Psoas muscle (tissue), 8 donors: ENCODE measurements around the gene EIF4G2. TPM values are rescaled to one million over a fixed set of nuclear protein-coding genes. Genes with fewer than 3 reads are reported as not detected.

Experiments
- ATAC-seq, 4 donors: fragments of 200-7000 bp; cut with Tn5 transposase; one replicate each; pipeline ENCODE4 v1.9.1; 2020; ENCODE audit warnings: moderate library complexity in 3 of 4, mild to moderate bottlenecking in 2 of 4
- DNase-seq, 2 donors: peaks; one replicate each; pipeline ENCODE4 v3.0.0-alpha.2; 2020
- H3K27ac ChIP-seq: fragments of 200-600 bp; one replicate; pipeline ENCODE4 v1.8.0; 2022
- H3K27me3 ChIP-seq, 3 donors: fragments of 200-600 bp in 1 of 3; one replicate each; pipeline versions ENCODE4 v1.6.1 to v1.8.0; 2013 to 2022; ENCODE audit warnings: low read length in 2 of 3, mild to moderate bottlenecking in 2 of 3, moderate library complexity in 1 of 3; ENCODE audit not compliant: insufficient read depth in 3 of 3
- H3K36me3 ChIP-seq, 2 donors: fragments of 200-600 bp in 1 of 2; one replicate each; pipeline versions ENCODE4 v1.6.1 to v1.8.0; 2013 to 2022; ENCODE audit warnings: low read depth in 1 of 2, mild to moderate bottlenecking in 1 of 2, moderate library complexity in 1 of 2; ENCODE audit not compliant: insufficient read depth in 1 of 2
- H3K4me1 ChIP-seq: fragments of 200-600 bp; one replicate; pipeline ENCODE4 v1.8.0; 2022
- H3K4me3 ChIP-seq: fragments of 200-600 bp; one replicate; pipeline ENCODE4 v1.8.0; 2022; ENCODE audit warnings: mild to moderate bottlenecking
- H3K9me3 ChIP-seq: fragments of 200-600 bp; one replicate; pipeline ENCODE4 v1.8.0; 2022
- CTCF ChIP-seq: fragments of 200-600 bp; IDR thresholded peaks from one replicate; pipeline ENCODE4 v1.8.0; 2022; ENCODE audit warnings: antibody characterized with exemption
- WGBS, 3 donors: extraction: QIAGEN DNeasy Blood & Tissue Kit; methylation state at CpG; one replicate each; pipeline versions ENCODE4 v1.1.6 to v1.1.7; 2013; 5-methylcytosine and 5-hydroxymethylcytosine counted together
- intact Hi-C, 2 donors: fragments of 100-400 bp; cut with DNase I; formaldehyde crosslinking; loops; one replicate each; pipeline versions ENCODE4 v1.11.0 to v1.14.2; 2022
- polyA plus RNA-seq, 3 donors: library from polyadenylated mRNA; stranded (reverse); fragments of 200-250 nt; gene quantifications; one replicate each; pipeline ENCODE4 v1.2.3, GENCODE V29; 2013
- total RNA-seq, 4 donors: library from RNA; stranded (reverse); fragmentation: NEBNext Ultra II Directional in 2 of 4; extraction: Animal tissue kit (Norgen Biotek cat#: 25700) in 2 of 4; gene quantifications; one replicate each; pipeline versions ENCODE4 v1.2.1 to v1.2.4, GENCODE V29; 2021 to 2023
- donor health status: healthy with polysubstance abuse.
- donor health status: DM: no; HTN: no; CAD: no; lungs with moderate emphysema.
- donor health status: Bipolar disorder and iron deficiency.
- donor health status: healthy.
- donor health status: DM: yes; HTN: yes; CAD: no.
- donor health status: DM: no; HTN: no; CAD: no.
- donor health status: DM: no; HTN: no; CAD: no.
- donor health status: DM: yes; HTN: yes; CAD: no.

Gene EIF4G2
- total and polyA plus RNA-seq, 7 donors = 308 to 809 (median 670) TPM

GRCh38 chr11:10771457-10771856, 37.3 kb downstream of the EIF4G2 start:
- peak; percentile 82 to 93 (median 92) for ATAC-seq
- Histone ChIP-seq H3K36me3 (peaks cover 0 to 21% of the 10 kb centered on the region in 2 donors), H3K27me3 (no peaks in the 10 kb centered on the region), H3K9me3 (no peaks in the 10 kb centered on the region), H3K4me3 (peak overlapping the region; percentile 8), H3K27ac (peak overlapping the region; percentile 76), H3K4me1 (peaks cover 15% of the 10 kb centered on the region)
- TF ChIP-seq CTCF = no peak
- DNase-seq = no peak
- WGBS, 3 donors = 33 to 51% (median 38%) methylated on average over 1 of the region's 1 CpG
- intact Hi-C loops = no loop called here

GRCh38 chr11:10770626-10771254, 38.0 kb downstream of the EIF4G2 start:
- Histone ChIP-seq H3K9me3 (no peaks in the 10 kb centered on the region), H3K27me3 (no peaks in the 10 kb centered on the region), H3K4me3 (no peak overlapping the region), H3K36me3 (peaks cover 0 to 19% of the 10 kb centered on the region in 2 donors), H3K27ac (peak overlapping the region; percentile 76), H3K4me1 (peaks cover 15% of the 10 kb centered on the region)
- ATAC-seq (peak; percentile 81 to 91 (median 86)), DNase-seq (peak; percentile 41 to 68)
- intact Hi-C loops = no loop called here
- peak; percentile 65 for TF ChIP-seq CTCF
- WGBS, 3 donors = 17 to 23% (median 23%) methylated on average over 2 of the region's 2 CpGs

- H3K9me3 ChIP-seq = no peaks in the 10 kb centered on the region
These were observed 44.3 kb downstream of the EIF4G2 start for GRCh38 chr11:10764412-10764811.

GRCh38 chr11:10763766-10764165, 45.0 kb downstream of the EIF4G2 start:
- H3K36me3 ChIP-seq = peaks cover 0 to 12% of the 10 kb centered on the region in 2 donors
- ATAC-seq = no peak

More at GRCh38 chr11:10764412-10764811, 44.3 kb downstream of the EIF4G2 start:
- 86 to 96% (median 88%) methylated on average over 12 of the region's 12 CpGs for WGBS, 3 donors
- intact Hi-C loops = loop anchor here in 1 of 2 donors (5.0 kb wide), 1 partner anchor 38 kb away; no protein-coding TSS in a partner anchor
- Histone ChIP-seq H3K4me3 (no peak overlapping the region), H3K27ac (no peak overlapping the region), H3K4me1 (no peaks in the 10 kb centered on the region), H3K36me3 (peaks cover 0 to 12% of the 10 kb centered on the region in 2 donors), H3K27me3 (no peaks in the 10 kb centered on the region)
- ATAC-seq (no peak), DNase-seq (no peak)
- no peak for TF ChIP-seq CTCF

More at GRCh38 chr11:10763766-10764165, 45.0 kb downstream of the EIF4G2 start:
- Histone ChIP-seq H3K4me1 (no peaks in the 10 kb centered on the region), H3K27me3 (no peaks in the 10 kb centered on the region), H3K9me3 (no peaks in the 10 kb centered on the region), H3K27ac (no peak overlapping the region), H3K4me3 (no peak overlapping the region)
- 87 to 91% (median 88%) methylated on average over 4 of the region's 4 CpGs for WGBS, 3 donors
- intact Hi-C loops = loop anchor here in 1 of 2 donors (5.0 kb wide), 1 partner anchor 39 kb away; no protein-coding TSS in a partner anchor
- DNase-seq = no peak
- no peak for TF ChIP-seq CTCF
